Liver (tissue), 9 donors: ENCODE results near the gene MCMBP. TPM values are rescaled to one million over a fixed set of nuclear protein-coding genes. Genes with fewer than 3 reads are reported as not detected.

Source experiments
- DNase-seq: peaks from one replicate; pipeline ENCODE4 v3.0.0-alpha.2; 2017; ENCODE audit warnings: low spot score
- H3K27ac ChIP-seq, 2 donors: one replicate each; pipeline ENCODE4 v1.7.0; 2013; ENCODE audit warnings: inconsistent platforms in 2 of 2, low read length in 2 of 2, control low read depth in 1 of 2, low read depth in 1 of 2, mild to moderate bottlenecking in 1 of 2
- H3K27me3 ChIP-seq, 4 donors: one replicate each; pipeline versions ENCODE4 v1.6.1 to v1.7.0; 2013; ENCODE audit warnings: low read length in 3 of 4, inconsistent platforms in 1 of 4, mild to moderate bottlenecking in 1 of 4, moderate library complexity in 1 of 4; ENCODE audit not compliant: control insufficient read depth in 4 of 4, insufficient read depth in 4 of 4
- H3K36me3 ChIP-seq, 4 donors: one replicate each; pipeline versions ENCODE4 v1.6.1 to v1.7.0; 2013; ENCODE audit warnings: low read length in 3 of 4, mild to moderate bottlenecking in 3 of 4, low read depth in 1 of 4, moderate library complexity in 1 of 4; ENCODE audit not compliant: control insufficient read depth in 4 of 4, insufficient read depth in 3 of 4
- H3K4me1 ChIP-seq, 4 donors: one replicate each; pipeline versions ENCODE4 v1.6.1 to v1.7.0; 2013; ENCODE audit warnings: low read length in 3 of 4, mild to moderate bottlenecking in 3 of 4, moderate library complexity in 1 of 4; ENCODE audit not compliant: control insufficient read depth in 4 of 4, insufficient read depth in 4 of 4
- H3K4me3 ChIP-seq, 3 donors: one replicate each; pipeline versions ENCODE4 v1.6.1 to v1.7.0; 2013; ENCODE audit warnings: low read length in 3 of 3, control low read depth in 1 of 3, low read depth in 1 of 3, mild to moderate bottlenecking in 1 of 3
- H3K9ac ChIP-seq, 2 donors: one replicate each; pipeline ENCODE4 v1.7.0; 2013; ENCODE audit warnings: low read length in 2 of 2, mild to moderate bottlenecking in 2 of 2, moderate library complexity in 2 of 2, control low read depth in 1 of 2, low read depth in 1 of 2
- H3K9me3 ChIP-seq, 4 donors: one replicate each; pipeline versions ENCODE4 v1.6.1 to v1.7.0; 2013; ENCODE audit warnings: low read length in 3 of 4; ENCODE audit not compliant: control insufficient read depth in 4 of 4
- ATF3 ChIP-seq: IDR thresholded peaks from 2 replicates; pipeline ENCODE4 v1.6.1; 2016; ENCODE audit warnings: antibody characterized with exemption
- CTCF ChIP-seq: fragments of 150-350 bp; IDR thresholded peaks from 2 replicates; pipeline ENCODE4 v1.5.1; 2017; ENCODE audit warnings: improper control_type of control experiment, low read depth, low read length; ENCODE audit not compliant: missing input control
- EGR1 ChIP-seq, 2 donors: IDR thresholded peaks; 2 replicates each; pipeline ENCODE4 v1.6.1; 2016 to 2018; ENCODE audit warnings: antibody characterized with exemption in 2 of 2, low read depth in 2 of 2
- FOXA1 ChIP-seq: IDR thresholded peaks from 2 replicates; pipeline ENCODE4 v1.6.1; 2016; ENCODE audit warnings: antibody characterized with exemption
- HNF4A ChIP-seq, 2 donors: conservative IDR thresholded peaks; 2 replicates each; pipeline ENCODE4 v1.6.1; 2016; ENCODE audit warnings: antibody characterized with exemption in 2 of 2, mild to moderate bottlenecking in 2 of 2
- HNF4G ChIP-seq: IDR thresholded peaks from 2 replicates; pipeline ENCODE4 v1.6.1; 2016; ENCODE audit warnings: antibody characterized with exemption
- JUND ChIP-seq, 2 donors: IDR thresholded peaks; 2 replicates each; pipeline ENCODE4 v1.6.1; 2016; ENCODE audit warnings: antibody characterized with exemption in 2 of 2
- MAX ChIP-seq: IDR thresholded peaks from 2 replicates; pipeline ENCODE4 v1.6.1; 2016; ENCODE audit warnings: antibody characterized with exemption
- NR2F2 ChIP-seq: IDR thresholded peaks from 2 replicates; pipeline ENCODE4 v1.6.1; 2016; ENCODE audit warnings: antibody characterized with exemption
- RAD21 ChIP-seq, 2 donors: IDR thresholded peaks; 2 replicates each; pipeline ENCODE4 v1.6.1; 2016; ENCODE audit warnings: antibody characterized with exemption in 2 of 2, mild to moderate bottlenecking in 2 of 2
- REST ChIP-seq: IDR thresholded peaks from 2 replicates; pipeline ENCODE4 v1.6.1; 2016; ENCODE audit warnings: antibody characterized with exemption, mild to moderate bottlenecking
- SP1 ChIP-seq: IDR thresholded peaks from 2 replicates; pipeline ENCODE4 v1.6.1; 2018; ENCODE audit warnings: antibody characterized with exemption, mild to moderate bottlenecking
- TAF1 ChIP-seq: conservative IDR thresholded peaks from 2 replicates; pipeline ENCODE4 v1.6.1; 2016; ENCODE audit warnings: antibody characterized with exemption, mild to moderate bottlenecking
- YY1 ChIP-seq: IDR thresholded peaks from 2 replicates; pipeline ENCODE4 v1.6.1; 2016; ENCODE audit warnings: antibody characterized with exemption, mild to moderate bottlenecking
- ZBTB33 ChIP-seq: IDR thresholded peaks from 2 replicates; pipeline ENCODE4 v1.6.1; 2016; ENCODE audit warnings: antibody characterized with exemption
- WGBS: extraction: QIAGEN DNeasy Blood & Tissue Kit; methylation state at CpG from one replicate; pipeline ENCODE4 v1.1.7; 2013; 5-methylcytosine and 5-hydroxymethylcytosine counted together
- polyA plus RNA-seq, 2 donors: library from polyadenylated mRNA; stranded (reverse) in 1 of 2; unstranded in 1 of 2; fragments of 200-250 nt in 1 of 2; fragments of >200 nt in 1 of 2; fragmentation: Nextera tagmentation in 1 of 2; extraction: Ambion mirVana in 1 of 2; gene quantifications; one replicate each; pipeline versions ENCODE4 v1.2.1 to v1.2.3, GENCODE V29; 2013 to 2015
- total RNA-seq, 2 donors: library from RNA; depleted of rRNA; stranded (reverse); fragments of >200 nt; gene quantifications; one replicate each; pipeline ENCODE4 v1.2.3, GENCODE V29; 2014
- donor health status: healthy.
- donor health status: healthy.
- donor health status: healthy.
- donor health status: healthy.
- donor health status: healthy.

MCMBP gene
- total and polyA plus RNA-seq, 4 donors = 6.1 to 23.2 (median 17.3) TPM

GRCh38 chr10:119806334-119807130 is 66.1 kb downstream of the MCMBP start:
- no peaks in the 10 kb centered on the region for H3K27me3 ChIP-seq
- H3K4me3 ChIP-seq = no peak overlapping the region
- H3K9ac ChIP-seq = no peak overlapping the region
- TF ChIP-seq CTCF (no peak), JUND (IDR thresholded peaks at IDR 0.05) (no peak), FOXA1 (no peak), HNF4A (conservative IDR thresholded peaks at IDR 0.05) (no peak), TAF1 (no peak), NR2F2 (no peak), ZBTB33 (no peak), ATF3 (no peak), MAX (no peak), HNF4G (no peak), SP1 (no peak), REST (no peak), EGR1 (IDR thresholded peaks at IDR 0.05; ENCODE audit: low read depth in 2 of 2) (no peak), RAD21 (IDR thresholded peaks at IDR 0.05) (no peak), YY1 (no peak)
- no peak for DNase-seq
- peaks cover 0 to 3% (median 0%) of the 10 kb centered on the region in 4 donors for H3K36me3 ChIP-seq
- H3K9me3 ChIP-seq = no peaks in the 10 kb centered on the region
- H3K4me1 ChIP-seq = no peaks in the 10 kb centered on the region
- no peak overlapping the region for H3K27ac ChIP-seq
- WGBS = 96% methylated on average over 11 of the region's 11 CpGs
